UCSD-AML1 (cell line): ENCODE results near the gene HSPBAP1.
"Not testable (repeated sequence)": the region's sequence is repeated elsewhere in the genome, so short reads cannot be mapped to it uniquely, and the experiment has no call there.

Experiments used
- DNase-seq: peaks from one replicate; lab custom pipeline; 2025; ENCODE audit not compliant: unreplicated experiment; lab: John Stamatoyannopoulos, UW

The HSPBAP1 gene

GRCh38 chr3:122742234-122742633 is 51.4 kb downstream of the HSPBAP1 start:
- no peak for DNase-seq

GRCh38 chr3:122739172-122739571 is 54.5 kb downstream of the HSPBAP1 start:
- no peak for DNase-seq

GRCh38 chr3:122732682-122733525 is 60.7 kb downstream of the HSPBAP1 start:
- DNase-seq = not testable (repeated sequence)

GRCh38 chr3:122730240-122730639 is 63.4 kb downstream of the HSPBAP1 start:
- no peak for DNase-seq

- DNase-seq = no peak
Measured at GRCh38 chr3:122728756-122729514, 64.7 kb downstream of the HSPBAP1 start.

GRCh38 chr3:122728186-122728585 is 65.4 kb downstream of the HSPBAP1 start:
- no peak for DNase-seq

- DNase-seq = no peak
Measured at GRCh38 chr3:122727766-122728165, 65.9 kb downstream of the HSPBAP1 start.

- DNase-seq = no peak
Measured at GRCh38 chr3:122727294-122727693, 66.3 kb downstream of the HSPBAP1 start.

- no peak for DNase-seq
Measured at GRCh38 chr3:122725106-122725505, 68.5 kb downstream of the HSPBAP1 start.

GRCh38 chr3:122719273-122719921 is 74.2 kb downstream of the HSPBAP1 start:
- DNase-seq = no peak

- DNase-seq = no peak
Measured at GRCh38 chr3:122716667-122717066, 77.0 kb downstream of the HSPBAP1 start.

GRCh38 chr3:122714273-122714672 is 79.4 kb downstream of the HSPBAP1 start:
- no peak for DNase-seq

GRCh38 chr3:122710616-122711251 is 82.9 kb downstream of the HSPBAP1 start:
- not testable (repeated sequence) for DNase-seq

- DNase-seq = no peak
Measured at GRCh38 chr3:122705379-122705778, 88.3 kb downstream of the HSPBAP1 start.

- no peak for DNase-seq
Measured at GRCh38 chr3:122700193-122700592, 93.4 kb downstream of the HSPBAP1 start.

- no peak for DNase-seq
Measured at GRCh38 chr3:122697952-122698620, 95.5 kb downstream of the HSPBAP1 start.

- DNase-seq = no peak
Measured at GRCh38 chr3:122695927-122696561, 97.6 kb downstream of the HSPBAP1 start.

GRCh38 chr3:122694966-122695365 is 98.7 kb downstream of the HSPBAP1 start:
- no peak for DNase-seq

- no peak for DNase-seq
Measured at GRCh38 chr3:122692674-122693073, 101.0 kb downstream of the HSPBAP1 start.

- DNase-seq = no peak
Measured at GRCh38 chr3:122691195-122691594, 102.4 kb downstream of the HSPBAP1 start.
